ENCODE data around the gene MEGF6. TPM values are rescaled to one million over a fixed set of nuclear protein-coding genes. Genes with fewer than 3 reads are reported as not detected.

MEGF6 gene
- total RNA-seq, 1 donor from 2014 or later = 10.9 TPM

DNA sequence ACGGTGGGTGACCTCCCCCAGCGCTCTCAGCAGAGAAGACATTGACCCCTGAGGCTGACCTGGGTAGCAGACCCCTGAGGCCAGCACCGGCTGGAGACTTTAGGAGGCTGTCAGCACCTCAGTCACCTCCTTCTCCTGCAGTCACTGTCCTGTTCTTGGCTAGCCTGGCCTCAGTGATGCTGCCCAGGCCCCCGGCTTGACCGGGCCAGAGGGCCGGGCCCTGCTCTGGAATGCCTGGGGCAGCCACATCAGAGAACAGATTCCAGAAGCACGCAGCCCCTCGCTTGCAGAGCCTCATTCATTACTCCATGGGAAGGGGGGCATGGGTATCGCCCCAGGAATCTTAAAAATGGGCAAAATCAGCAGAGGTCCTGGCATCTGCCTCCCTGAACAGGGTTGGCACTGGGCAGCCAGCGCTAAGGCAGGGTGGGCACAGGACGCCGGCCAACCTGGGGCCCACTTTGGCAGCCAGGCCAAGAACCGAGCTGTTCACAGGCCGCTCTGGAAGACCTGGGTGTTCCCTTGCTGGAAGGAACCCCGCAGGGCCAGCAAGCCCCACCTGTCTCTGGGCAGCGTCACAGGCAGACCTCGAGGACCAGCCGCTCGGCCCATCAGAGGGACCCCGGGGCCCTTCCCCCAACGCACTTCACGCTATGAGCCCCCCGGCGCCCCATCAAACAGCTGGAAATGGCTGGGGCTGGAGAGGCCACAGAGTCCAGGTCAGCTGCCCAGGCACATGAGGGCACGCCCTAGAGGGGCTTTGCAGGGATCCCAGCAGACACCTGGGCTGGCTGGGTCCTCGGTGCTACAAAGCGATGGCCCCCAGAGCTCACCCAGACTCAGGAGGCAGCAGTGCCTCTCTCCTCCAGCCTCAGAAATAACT, 45.1 kb downstream of the MEGF6 start:
- H3K36me3 Mint-ChIP-seq (ENCODE audit: low read depth) = no peaks in the 10 kb centered on the region
- H3K9me3 Mint-ChIP-seq = no peaks in the 10 kb centered on the region
- no peak overlapping the region for H3K4me3 Mint-ChIP-seq
- TF ChIP-seq, protein P1, sequence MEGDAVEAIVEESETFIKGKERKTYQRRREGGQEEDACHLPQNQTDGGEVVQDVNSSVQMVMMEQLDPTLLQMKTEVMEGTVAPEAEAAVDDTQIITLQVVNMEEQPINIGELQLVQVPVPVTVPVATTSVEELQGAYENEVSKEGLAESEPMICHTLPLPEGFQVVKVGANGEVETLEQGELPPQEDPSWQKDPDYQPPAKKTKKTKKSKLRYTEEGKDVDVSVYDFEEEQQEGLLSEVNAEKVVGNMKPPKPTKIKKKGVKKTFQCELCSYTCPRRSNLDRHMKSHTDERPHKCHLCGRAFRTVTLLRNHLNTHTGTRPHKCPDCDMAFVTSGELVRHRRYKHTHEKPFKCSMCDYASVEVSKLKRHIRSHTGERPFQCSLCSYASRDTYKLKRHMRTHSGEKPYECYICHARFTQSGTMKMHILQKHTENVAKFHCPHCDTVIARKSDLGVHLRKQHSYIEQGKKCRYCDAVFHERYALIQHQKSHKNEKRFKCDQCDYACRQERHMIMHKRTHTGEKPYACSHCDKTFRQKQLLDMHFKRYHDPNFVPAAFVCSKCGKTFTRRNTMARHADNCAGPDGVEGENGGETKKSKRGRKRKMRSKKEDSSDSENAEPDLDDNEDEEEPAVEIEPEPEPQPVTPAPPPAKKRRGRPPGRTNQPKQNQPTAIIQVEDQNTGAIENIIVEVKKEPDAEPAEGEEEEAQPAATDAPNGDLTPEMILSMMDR (IDR thresholded peaks at IDR 0.05) = no peak
- no peak for DNase-seq
- no peak for ATAC-seq (ENCODE audit: low read depth)
- POLR2A ChIA-PET = no interaction called here
- CTCF ChIA-PET = interaction anchor here (0.6 to 4.0 kb wide), 4 partner anchors 53 to 158 kb away, joined by 3 to 45 read pairs (median 8); no protein-coding TSS in a partner anchor
- no peak overlapping the region for H3K27ac Mint-ChIP-seq
- intact Hi-C loops (cut with micrococcal nuclease) = no loop called here
- peaks cover 3% of the 10 kb centered on the region for H3K27me3 Mint-ChIP-seq
- peaks cover 2% of the 10 kb centered on the region for H3K4me1 Mint-ChIP-seq

DNA sequence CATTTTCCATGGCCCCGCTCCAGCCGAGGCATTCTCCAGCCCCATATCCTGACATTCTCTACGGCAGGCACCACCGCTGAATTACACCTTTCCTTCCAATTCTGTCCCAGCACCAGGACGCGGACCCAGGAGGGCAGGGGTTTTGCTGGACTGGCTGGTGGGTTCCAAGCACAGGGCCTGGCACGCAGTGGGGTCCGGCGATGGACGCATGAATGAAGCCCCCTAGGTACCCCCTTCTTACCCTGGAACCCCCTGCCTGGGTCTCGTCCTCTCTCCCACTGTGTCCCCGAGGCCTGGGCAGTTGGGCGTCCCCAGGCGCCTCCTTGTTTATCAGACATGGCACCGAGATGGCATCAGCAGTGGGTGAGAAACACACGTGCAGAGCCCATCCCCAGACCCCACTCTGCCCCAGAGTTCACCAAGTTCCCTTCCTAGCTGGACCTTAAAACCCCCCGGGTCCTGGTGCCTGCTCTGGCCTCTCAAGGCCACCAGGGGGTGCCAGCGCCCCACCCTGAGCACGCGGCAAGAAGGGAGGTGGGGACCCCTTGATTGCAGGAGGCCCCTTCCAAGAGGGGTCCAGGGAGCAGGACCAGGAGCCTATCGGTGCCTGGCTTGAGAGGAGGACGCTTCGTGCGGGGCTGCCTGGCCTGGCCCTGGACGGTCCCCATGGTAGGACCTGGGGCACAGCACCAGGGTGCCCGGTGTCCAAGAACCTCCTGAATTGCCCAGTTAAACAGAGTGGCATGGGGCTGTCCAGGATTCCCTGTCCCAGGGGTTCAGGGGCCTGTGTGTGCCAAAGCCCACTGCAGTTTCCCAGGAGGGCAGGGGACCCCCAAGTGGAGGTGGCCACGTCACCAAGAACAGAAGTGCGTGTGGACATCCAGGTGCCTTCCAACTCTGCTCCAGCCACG, 46.1 kb downstream of the MEGF6 start:
- ChIA-PET CTCF (interaction anchor here (0.6 to 4.0 kb wide), 6 partner anchors 53 to 174 kb away, joined by 3 to 45 read pairs (median 4); no protein-coding TSS in a partner anchor), POLR2A (no interaction called here)
- peaks cover 3% of the 10 kb centered on the region for H3K27me3 Mint-ChIP-seq
- intact Hi-C loops (cut with micrococcal nuclease) = loop anchor here (1.0 kb wide), 2 partner anchors 54 to 159 kb away; no protein-coding TSS in a partner anchor
- peak; percentile 57 for ATAC-seq (ENCODE audit: low read depth)
- no peak overlapping the region for H3K4me3 Mint-ChIP-seq
- no peaks in the 10 kb centered on the region for H3K9me3 Mint-ChIP-seq
- no peaks in the 10 kb centered on the region for H3K36me3 Mint-ChIP-seq (ENCODE audit: low read depth)
- peak; percentile 40 for DNase-seq
- H3K4me1 Mint-ChIP-seq = no peaks in the 10 kb centered on the region
- H3K27ac Mint-ChIP-seq = no peak overlapping the region
- TF ChIP-seq, protein P1 (IDR thresholded peaks at IDR 0.05) = no peak

DNA sequence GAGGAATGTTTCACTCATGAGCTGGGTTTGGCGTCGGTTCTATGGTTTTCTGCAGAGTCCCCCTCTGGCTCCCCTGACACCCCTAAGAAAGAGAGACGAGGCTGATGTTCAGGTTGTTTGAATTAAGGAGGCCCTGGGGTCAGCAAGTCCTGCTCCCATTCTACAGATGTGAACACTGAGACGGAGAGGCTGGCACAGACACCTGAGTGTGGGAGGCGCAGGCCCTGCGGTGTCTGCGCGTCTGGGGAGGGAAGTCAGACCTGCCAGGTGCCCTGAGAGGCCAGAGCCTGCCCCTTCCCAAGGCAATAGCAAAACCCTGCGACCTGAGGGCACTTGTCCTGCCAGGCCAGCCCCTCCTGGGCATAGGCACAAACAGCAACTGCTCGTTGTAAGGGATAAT, 47.7 kb downstream of the MEGF6 start:
- DNase-seq (no peak), ATAC-seq (ENCODE audit: low read depth) (no peak)
- no peak overlapping the region for H3K4me3 Mint-ChIP-seq
- peaks cover 3% of the 10 kb centered on the region for H3K27me3 Mint-ChIP-seq
- H3K4me1 Mint-ChIP-seq = no peaks in the 10 kb centered on the region
- H3K9me3 Mint-ChIP-seq = no peaks in the 10 kb centered on the region
- intact Hi-C loops (cut with micrococcal nuclease) = no loop called here
- ChIA-PET CTCF (interaction anchor here (1.8 to 4.0 kb wide), 3 partner anchors 57 to 161 kb away, joined by 4 to 45 read pairs (median 13); no protein-coding TSS in a partner anchor), POLR2A (no interaction called here)
- H3K36me3 Mint-ChIP-seq (ENCODE audit: low read depth) = no peaks in the 10 kb centered on the region
- no peak overlapping the region for H3K27ac Mint-ChIP-seq
- TF ChIP-seq, protein P1 (IDR thresholded peaks at IDR 0.05) = no peak

DNA sequence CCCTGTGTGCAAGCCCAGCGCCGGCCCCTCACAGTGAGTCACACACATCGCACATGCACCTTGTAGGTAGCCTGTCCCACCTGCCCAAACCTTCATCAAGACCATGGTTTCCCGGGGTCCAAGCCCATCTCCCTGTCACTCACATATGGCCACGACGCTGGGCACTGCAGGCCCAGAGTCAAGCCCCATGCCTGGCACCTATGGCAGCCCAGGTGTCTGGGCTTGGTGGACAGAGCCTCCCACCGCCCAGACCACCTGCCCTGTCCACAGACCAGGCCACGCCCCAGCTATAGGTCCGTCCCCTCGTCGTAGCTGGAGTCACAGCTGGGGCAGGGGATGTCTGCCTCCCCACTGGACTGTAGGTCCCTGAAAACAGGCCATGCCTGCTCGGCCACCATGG, 48.2 kb downstream of the MEGF6 start:
- Mint-ChIP-seq H3K4me1 (no peaks in the 10 kb centered on the region), H3K27me3 (peaks cover 3% of the 10 kb centered on the region), H3K36me3 (ENCODE audit: low read depth) (no peaks in the 10 kb centered on the region), H3K4me3 (no peak overlapping the region), H3K9me3 (peaks cover 4% of the 10 kb centered on the region), H3K27ac (no peak overlapping the region)
- POLR2A ChIA-PET = no interaction called here
- intact Hi-C loops (cut with micrococcal nuclease) = no loop called here
- no peak for DNase-seq
- TF ChIP-seq, protein P1 (IDR thresholded peaks at IDR 0.05) = no peak
- CTCF ChIA-PET = interaction anchor here (1.8 to 4.0 kb wide), 2 partner anchors 57 to 110 kb away, joined by 4 to 45 read pairs; no protein-coding TSS in a partner anchor
- no peak for ATAC-seq (ENCODE audit: low read depth)

Measured in activated B cell treated with CpG ODN at 0.5 μM for 24 hours (primary cell).